Measurements from ENCODE around the gene GPX4.

- no peak for TF ChIP-seq EZH2 (IDR thresholded peaks at IDR 0.05; ENCODE audit: borderline replicate concordance, low read depth, low read length, severe bottlenecking)
- TF ChIP-seq, protein P1, sequence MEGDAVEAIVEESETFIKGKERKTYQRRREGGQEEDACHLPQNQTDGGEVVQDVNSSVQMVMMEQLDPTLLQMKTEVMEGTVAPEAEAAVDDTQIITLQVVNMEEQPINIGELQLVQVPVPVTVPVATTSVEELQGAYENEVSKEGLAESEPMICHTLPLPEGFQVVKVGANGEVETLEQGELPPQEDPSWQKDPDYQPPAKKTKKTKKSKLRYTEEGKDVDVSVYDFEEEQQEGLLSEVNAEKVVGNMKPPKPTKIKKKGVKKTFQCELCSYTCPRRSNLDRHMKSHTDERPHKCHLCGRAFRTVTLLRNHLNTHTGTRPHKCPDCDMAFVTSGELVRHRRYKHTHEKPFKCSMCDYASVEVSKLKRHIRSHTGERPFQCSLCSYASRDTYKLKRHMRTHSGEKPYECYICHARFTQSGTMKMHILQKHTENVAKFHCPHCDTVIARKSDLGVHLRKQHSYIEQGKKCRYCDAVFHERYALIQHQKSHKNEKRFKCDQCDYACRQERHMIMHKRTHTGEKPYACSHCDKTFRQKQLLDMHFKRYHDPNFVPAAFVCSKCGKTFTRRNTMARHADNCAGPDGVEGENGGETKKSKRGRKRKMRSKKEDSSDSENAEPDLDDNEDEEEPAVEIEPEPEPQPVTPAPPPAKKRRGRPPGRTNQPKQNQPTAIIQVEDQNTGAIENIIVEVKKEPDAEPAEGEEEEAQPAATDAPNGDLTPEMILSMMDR (IDR thresholded peaks at IDR 0.05; ENCODE audit: borderline replicate concordance, extremely low read depth, low read length, poor library complexity, severe bottlenecking) = no peak
These were observed 25.7 kb downstream of the GPX4 start for GRCh38 chr19:1129535-1129934.
